OCI-LY7 (cell line): ENCODE data around the gene DUSP6. TPM values are rescaled to one million over a fixed set of nuclear protein-coding genes. Genes with fewer than 3 reads are reported as not detected.

Experiments
- BruUV-seq: library from RNA; stranded (reverse); fragments of 400-500 nt; replicated peaks from 2 replicates; lab custom pipeline; 2021; lab: Mats Ljungman, UMichigan
- CTCF ChIA-PET: fragments of 300-600 bp; sonication (Branson Sonifier 250); formaldehyde crosslinking; loops from one replicate; lab custom pipeline; 2022; ENCODE audit warnings: antibody characterized with exemption; ENCODE audit not compliant: unreplicated experiment; lab: Charles Lee
- POLR2A ChIA-PET: fragments of 300-600 bp; sonication (Branson Sonifier 250); formaldehyde crosslinking; loops from one replicate; lab custom pipeline; 2022; ENCODE audit warnings: antibody characterized with exemption; lab: Charles Lee
- DNase-seq: peaks from one replicate; pipeline ENCODE4 v3.0.0-alpha.2; 2015; ENCODE audit warnings: low spot score
- H2AFZ ChIP-seq: fragments of 200-600 bp; sonication (generic), shearing (Covaris generic); 2 replicates; pipeline ENCODE4 v1.6.1; 2014; ENCODE audit warnings: mild to moderate bottlenecking, antibody characterized with exemption, low read length, moderate library complexity
- H3K27ac ChIP-seq: fragments of 200-600 bp; sonication (generic); 2 replicates; pipeline ENCODE4 v1.5.1; 2014; ENCODE audit warnings: mixed run types, low read depth, mild to moderate bottlenecking, moderate library complexity, low read length, inconsistent platforms; ENCODE audit not compliant: poor library complexity, severe bottlenecking
- H3K36me3 ChIP-seq: fragments of 200-600 bp; sonication (generic); 2 replicates; pipeline ENCODE4 v1.6.1; 2014; ENCODE audit warnings: mild to moderate bottlenecking, antibody characterized with exemption, low read length, moderate library complexity, mixed read lengths; ENCODE audit not compliant: insufficient read depth
- H3K4me1 ChIP-seq: fragments of 200-600 bp; sonication (generic); 2 replicates; pipeline ENCODE4 v1.5.1; 2014; ENCODE audit warnings: mild to moderate bottlenecking, low read length; ENCODE audit not compliant: insufficient read depth, poor library complexity, severe bottlenecking
- H3K4me2 ChIP-seq: fragments of 200-600 bp; sonication (generic); 2 replicates; pipeline ENCODE4 v1.6.1; 2014; ENCODE audit warnings: mild to moderate bottlenecking, low read length
- H3K4me3 ChIP-seq: fragments of 200-600 bp; sonication (generic); 2 replicates; pipeline ENCODE4 v1.5.1; 2014; ENCODE audit warnings: mild to moderate bottlenecking, low read depth, low read length; ENCODE audit not compliant: poor library complexity, severe bottlenecking
- H3K79me2 ChIP-seq: fragments of 200-600 bp; sonication (generic); 2 replicates; pipeline ENCODE4 v1.6.1; 2016; ENCODE audit warnings: low read depth, mild to moderate bottlenecking, low read length, moderate library complexity, mixed read lengths; ENCODE audit not compliant: insufficient read depth
- H3K9me2 ChIP-seq: fragments of 200-600 bp; sonication (generic); 2 replicates; pipeline ENCODE4 v1.6.1; 2016; ENCODE audit warnings: mild to moderate bottlenecking, low read length, mixed read lengths; ENCODE audit not compliant: insufficient read depth
- H3K9me3 ChIP-seq: fragments of 200-600 bp; sonication (generic); 2 replicates; pipeline ENCODE4 v1.6.1; 2014; ENCODE audit warnings: mild to moderate bottlenecking, mixed run types, low read length, mixed read lengths
- H4K20me1 ChIP-seq: fragments of 200-600 bp; sonication (generic); 2 replicates; pipeline ENCODE4 v1.6.1; 2014; ENCODE audit warnings: mild to moderate bottlenecking, antibody characterized with exemption, low read length, moderate library complexity, mixed read lengths; ENCODE audit not compliant: insufficient read depth
- CTCF ChIP-seq: fragments of 200-600 bp; sonication (generic); conservative IDR thresholded peaks from 2 replicates; pipeline ENCODE4 v1.5.1; 2014; ENCODE audit warnings: mild to moderate bottlenecking, antibody characterized with exemption, low read length, moderate library complexity, mixed read lengths
- EZH2phosphoT487 ChIP-seq: fragments of 200-600 bp; sonication (generic); IDR thresholded peaks from 2 replicates; pipeline ENCODE4 v1.6.1; 2018; ENCODE audit warnings: low read depth, borderline replicate concordance, mild to moderate bottlenecking, mixed run types, antibody characterized with exemption, low read length, moderate library complexity, mixed read lengths
- intact Hi-C: fragments of 100-400 bp; cut with micrococcal nuclease; formaldehyde crosslinking; loops from one replicate; pipeline ENCODE4 v1.10.0; 2022; ENCODE audit not compliant: unreplicated experiment
- total RNA-seq, 2 experiments: library from RNA; depleted of rRNA in 1 of 2; stranded (reverse); fragments of >200 nt in 1 of 2; shearing (Covaris generic) in 1 of 2; gene quantifications; 2 replicates each; pipeline ENCODE4 v1.2.3, GENCODE V29; 2014 to 2022

DUSP6 gene
- total RNA-seq, 2 experiments from 2014 or later = 0.47 to 2.2 TPM

GRCh38 chr12:89350630-89351488, 1.4 kb downstream of the DUSP6 start:
- H3K4me1 ChIP-seq = peaks cover 84% of the 10 kb centered on the region
- CTCF ChIA-PET = interaction anchor here (1.1 kb wide), 1 partner anchor 34 kb away, joined by 4 read pairs; no protein-coding TSS in a partner anchor
- no peaks in the 10 kb centered on the region for H4K20me1 ChIP-seq
- H3K79me2 ChIP-seq = no peaks in the 10 kb centered on the region
- no peaks in the 10 kb centered on the region for H3K9me3 ChIP-seq
- peak overlapping the region; percentile 80 for H3K4me2 ChIP-seq
- BruUV-seq = no TSS peak
- DNase-seq = no peak
- TF ChIP-seq EZH2phosphoT487 (peak; percentile 95; the same call in 1 of the 2 replicates), CTCF (no peak)
- POLR2A ChIA-PET = interaction anchor here (1.0 kb wide), 1 partner anchor 21 kb away, joined by 4 read pairs; no protein-coding TSS in a partner anchor
- H3K9me2 ChIP-seq = no peaks in the 10 kb centered on the region
- H3K4me3 ChIP-seq = peak overlapping the region; percentile 64
- H3K27ac ChIP-seq = no peak overlapping the region
- H3K36me3 ChIP-seq = no peaks in the 10 kb centered on the region
- H2AFZ ChIP-seq = no peak overlapping the region
- intact Hi-C loops = no loop called here

- Histone ChIP-seq H3K79me2 (no peaks in the 10 kb centered on the region), H3K4me1 (peaks cover 91% of the 10 kb centered on the region), H3K9me3 (no peaks in the 10 kb centered on the region), H3K9me2 (no peaks in the 10 kb centered on the region), H3K4me3 (no peak overlapping the region), H3K4me2 (peak overlapping the region; percentile 17; the same call in 1 of the 2 replicates), H3K27ac (no peak overlapping the region), H4K20me1 (no peaks in the 10 kb centered on the region), H3K36me3 (no peaks in the 10 kb centered on the region), H2AFZ (no peak overlapping the region)
- TF ChIP-seq CTCF (no peak), EZH2phosphoT487 (no peak)
- intact Hi-C loops = no loop called here
- no TSS peak for BruUV-seq
- no peak for DNase-seq
- CTCF ChIA-PET = no interaction called here
- POLR2A ChIA-PET = no interaction called here
These were observed 2.1 kb downstream of the DUSP6 start for GRCh38 chr12:89350260-89350629.

- ChIA-PET POLR2A (interaction anchor here (0.6 kb wide), 1 partner anchor 46 kb away, joined by 4 read pairs; no protein-coding TSS in a partner anchor), CTCF (no interaction called here)
- Histone ChIP-seq H2AFZ (no peak overlapping the region), H4K20me1 (no peaks in the 10 kb centered on the region), H3K4me1 (peaks cover 91% of the 10 kb centered on the region), H3K36me3 (no peaks in the 10 kb centered on the region), H3K4me2 (peak overlapping the region; percentile 17; the same call in 1 of the 2 replicates), H3K9me3 (no peaks in the 10 kb centered on the region), H3K4me3 (no peak overlapping the region), H3K79me2 (no peaks in the 10 kb centered on the region), H3K27ac (no peak overlapping the region), H3K9me2 (no peaks in the 10 kb centered on the region)
- TF ChIP-seq CTCF (no peak), EZH2phosphoT487 (no peak)
- BruUV-seq = no TSS peak
- DNase-seq = no peak
- intact Hi-C loops = loop anchor here (5.0 kb wide), 2 partner anchors 103 to 177 kb away; partner anchors contain the start of gene POC1B
These were observed 2.5 kb downstream of the DUSP6 start for GRCh38 chr12:89349814-89350213.
